Measurements from ENCODE around the gene GALNT18. TPM values are rescaled to one million over a fixed set of nuclear protein-coding genes. Genes with fewer than 3 reads are reported as not detected.

Gene GALNT18
- total RNA-seq, 1 experiment from 2014 or later, result not detected

GRCh38 chr11:11322101-11322500 is 299.7 kb downstream of the GALNT18 start:
- BruUV-seq (replicated peaks), result no TSS peak
- Histone ChIP-seq H3K9me2 (ENCODE audit: insufficient read depth) (no peaks in the 10 kb centered on the region), H3K4me3 (no peak overlapping the region), H4K20me1 (ENCODE audit: insufficient read depth) (no peaks in the 10 kb centered on the region), H3K27me3 (ENCODE audit: insufficient read depth, low read depth) (no peaks in the 10 kb centered on the region; the same call in 1 of the 2 replicates), H3K4me2 (no peak overlapping the region), H3K36me3 (ENCODE audit: low read depth) (no peaks in the 10 kb centered on the region), H3F3A (ENCODE audit: insufficient read depth, low read depth) (no peaks in the 10 kb centered on the region), H3K9me3 (ENCODE audit: insufficient read depth, low read depth) (no peaks in the 10 kb centered on the region), H3K27ac (no peak overlapping the region), H3K4me1 (replicated peaks; ENCODE audit: insufficient read depth) (no peaks in the 10 kb centered on the region), H3K79me2 (ENCODE audit: low read depth) (no peaks in the 10 kb centered on the region), H2AFZ (no peak overlapping the region)
- intact Hi-C loops (cut with micrococcal nuclease; ENCODE audit: unreplicated experiment), result no loop called here
- POLR2A ChIA-PET (ENCODE audit: unreplicated experiment), result no interaction called here
- no peak for DNase-seq
- TF ChIP-seq EZH2 (IDR thresholded peaks at IDR 0.05; ENCODE audit: low read depth), result no peak
- TF ChIP-seq CTCF (conservative IDR thresholded peaks at IDR 0.05), result no peak
- CTCF ChIA-PET, result no interaction called here

- no peak overlapping the region for H3K27ac ChIP-seq
- H4K20me1 ChIP-seq (ENCODE audit: insufficient read depth), result no peaks in the 10 kb centered on the region
- no peaks in the 10 kb centered on the region for H3K36me3 ChIP-seq (ENCODE audit: low read depth)
- no peaks in the 10 kb centered on the region for H3K79me2 ChIP-seq (ENCODE audit: low read depth)
- no peaks in the 10 kb centered on the region for H3K9me3 ChIP-seq (ENCODE audit: insufficient read depth, low read depth)
- TF ChIP-seq CTCF (conservative IDR thresholded peaks at IDR 0.05) (no peak), EZH2 (IDR thresholded peaks at IDR 0.05; ENCODE audit: low read depth) (no peak)
- H3K27me3 ChIP-seq (ENCODE audit: insufficient read depth, low read depth), result no peaks in the 10 kb centered on the region; the same call in 1 of the 2 replicates
- no peaks in the 10 kb centered on the region for H3K9me2 ChIP-seq (ENCODE audit: insufficient read depth)
- no peaks in the 10 kb centered on the region for H3K4me1 ChIP-seq (replicated peaks; ENCODE audit: insufficient read depth)
- no peak overlapping the region for H3K4me2 ChIP-seq
- no peaks in the 10 kb centered on the region for H3F3A ChIP-seq (ENCODE audit: insufficient read depth, low read depth)
- no TSS peak for BruUV-seq (replicated peaks)
- ChIA-PET POLR2A (ENCODE audit: unreplicated experiment) (no interaction called here), CTCF (no interaction called here)
- intact Hi-C loops (cut with micrococcal nuclease; ENCODE audit: unreplicated experiment), result no loop called here
- DNase-seq, result no peak
- H3K4me3 ChIP-seq, result no peak overlapping the region
- H2AFZ ChIP-seq, result no peak overlapping the region
These were observed 301.0 kb downstream of the GALNT18 start for GRCh38 chr11:11320825-11321224.

- no peaks in the 10 kb centered on the region; the same call in 1 of the 2 replicates for H3K27me3 ChIP-seq (ENCODE audit: insufficient read depth, low read depth)
These were observed 302.8 kb downstream of the GALNT18 start for GRCh38 chr11:11318961-11319360.

More at GRCh38 chr11:11318961-11319360, 302.8 kb downstream of the GALNT18 start:
- H3K4me3 ChIP-seq, result no peak overlapping the region
- TF ChIP-seq CTCF (conservative IDR thresholded peaks at IDR 0.05), result no peak
- POLR2A ChIA-PET (ENCODE audit: unreplicated experiment), result no interaction called here
- no peak overlapping the region for H2AFZ ChIP-seq
- H3K79me2 ChIP-seq (ENCODE audit: low read depth), result no peaks in the 10 kb centered on the region
- no peaks in the 10 kb centered on the region for H3K36me3 ChIP-seq (ENCODE audit: low read depth)
- H3F3A ChIP-seq (ENCODE audit: insufficient read depth, low read depth), result no peaks in the 10 kb centered on the region
- H4K20me1 ChIP-seq (ENCODE audit: insufficient read depth), result no peaks in the 10 kb centered on the region
- intact Hi-C loops (cut with micrococcal nuclease; ENCODE audit: unreplicated experiment), result no loop called here
- H3K9me3 ChIP-seq (ENCODE audit: insufficient read depth, low read depth), result no peaks in the 10 kb centered on the region
- no peak overlapping the region for H3K27ac ChIP-seq
- H3K9me2 ChIP-seq (ENCODE audit: insufficient read depth), result no peaks in the 10 kb centered on the region
- H3K4me2 ChIP-seq, result no peak overlapping the region
- BruUV-seq (replicated peaks), result no TSS peak
- CTCF ChIA-PET, result no interaction called here
- no peaks in the 10 kb centered on the region for H3K4me1 ChIP-seq (replicated peaks; ENCODE audit: insufficient read depth)
- DNase-seq, result no peak
